ENCODE data around the gene SLC23A2.

DNA sequence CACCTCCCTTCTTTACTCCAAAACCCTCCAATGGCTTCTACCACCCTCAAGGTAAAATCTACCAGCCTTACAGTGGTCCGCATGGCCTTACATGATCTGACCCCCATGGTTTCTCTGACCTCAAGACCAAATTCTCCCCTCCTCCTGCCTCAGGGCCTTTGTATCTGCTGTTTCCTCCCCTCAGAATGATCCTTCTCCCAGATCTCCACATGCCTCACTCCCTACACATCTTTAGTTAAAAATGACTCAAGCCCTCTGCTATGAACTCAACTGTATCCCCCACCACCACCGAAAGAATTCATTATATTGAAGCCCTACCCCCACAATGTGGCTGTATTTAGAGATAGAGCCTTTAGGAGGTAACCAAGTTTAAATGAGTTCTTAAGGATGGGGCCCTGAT is 4.1 kb downstream of the SLC23A2 start:
- TF ChIP-seq, protein P1, sequence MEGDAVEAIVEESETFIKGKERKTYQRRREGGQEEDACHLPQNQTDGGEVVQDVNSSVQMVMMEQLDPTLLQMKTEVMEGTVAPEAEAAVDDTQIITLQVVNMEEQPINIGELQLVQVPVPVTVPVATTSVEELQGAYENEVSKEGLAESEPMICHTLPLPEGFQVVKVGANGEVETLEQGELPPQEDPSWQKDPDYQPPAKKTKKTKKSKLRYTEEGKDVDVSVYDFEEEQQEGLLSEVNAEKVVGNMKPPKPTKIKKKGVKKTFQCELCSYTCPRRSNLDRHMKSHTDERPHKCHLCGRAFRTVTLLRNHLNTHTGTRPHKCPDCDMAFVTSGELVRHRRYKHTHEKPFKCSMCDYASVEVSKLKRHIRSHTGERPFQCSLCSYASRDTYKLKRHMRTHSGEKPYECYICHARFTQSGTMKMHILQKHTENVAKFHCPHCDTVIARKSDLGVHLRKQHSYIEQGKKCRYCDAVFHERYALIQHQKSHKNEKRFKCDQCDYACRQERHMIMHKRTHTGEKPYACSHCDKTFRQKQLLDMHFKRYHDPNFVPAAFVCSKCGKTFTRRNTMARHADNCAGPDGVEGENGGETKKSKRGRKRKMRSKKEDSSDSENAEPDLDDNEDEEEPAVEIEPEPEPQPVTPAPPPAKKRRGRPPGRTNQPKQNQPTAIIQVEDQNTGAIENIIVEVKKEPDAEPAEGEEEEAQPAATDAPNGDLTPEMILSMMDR (IDR thresholded peaks at IDR 0.05; ENCODE audit: low read depth, low read length, poor library complexity, severe bottlenecking), result no peak
- no peak for TF ChIP-seq EZH2phosphoT487 (IDR thresholded peaks at IDR 0.05; ENCODE audit: borderline replicate concordance, low read length)
